Measurements from ENCODE around the gene STH. TPM values are rescaled to one million over a fixed set of nuclear protein-coding genes. Genes with fewer than 3 reads are reported as not detected.

The STH gene
- total RNA-seq, 4 donors from 2014 or later: not detected

DNA sequence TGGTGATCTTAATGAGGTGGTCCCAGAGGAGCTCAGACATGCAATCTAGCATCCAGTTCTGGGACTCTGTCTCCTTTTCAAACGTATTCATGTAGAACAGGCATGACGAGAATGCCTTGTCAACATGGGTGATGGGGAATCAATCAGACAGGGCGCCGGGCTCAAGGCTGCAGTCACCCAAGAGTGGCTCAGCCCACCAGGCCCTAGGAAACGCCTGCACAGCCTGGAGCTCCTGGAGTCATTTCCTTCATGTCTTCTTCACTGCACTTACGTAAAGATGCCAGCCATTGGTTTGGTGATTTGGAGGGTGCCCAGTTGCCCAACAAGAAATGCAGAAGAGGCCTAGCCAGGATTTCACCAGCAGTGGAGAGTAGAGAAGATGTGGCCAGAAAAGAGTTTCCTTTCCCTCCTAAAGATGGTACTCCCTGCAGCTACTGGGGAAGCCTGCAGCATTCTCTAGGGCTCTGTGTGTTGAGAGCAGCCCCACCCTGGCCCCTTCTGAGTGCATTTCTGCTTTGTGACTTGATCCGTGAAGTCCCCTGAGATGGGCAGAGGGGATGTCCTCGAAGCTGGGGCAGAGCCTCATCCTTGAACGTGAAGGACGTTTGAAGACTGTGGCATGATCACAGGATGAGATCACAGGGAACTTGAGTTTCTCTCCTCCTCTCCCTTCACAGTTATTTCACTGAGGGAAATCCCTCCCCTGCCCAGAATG lies 24.0 kb upstream of the STH start:
- intact Hi-C loops (cut with DNase I): no loop called here

DNA sequence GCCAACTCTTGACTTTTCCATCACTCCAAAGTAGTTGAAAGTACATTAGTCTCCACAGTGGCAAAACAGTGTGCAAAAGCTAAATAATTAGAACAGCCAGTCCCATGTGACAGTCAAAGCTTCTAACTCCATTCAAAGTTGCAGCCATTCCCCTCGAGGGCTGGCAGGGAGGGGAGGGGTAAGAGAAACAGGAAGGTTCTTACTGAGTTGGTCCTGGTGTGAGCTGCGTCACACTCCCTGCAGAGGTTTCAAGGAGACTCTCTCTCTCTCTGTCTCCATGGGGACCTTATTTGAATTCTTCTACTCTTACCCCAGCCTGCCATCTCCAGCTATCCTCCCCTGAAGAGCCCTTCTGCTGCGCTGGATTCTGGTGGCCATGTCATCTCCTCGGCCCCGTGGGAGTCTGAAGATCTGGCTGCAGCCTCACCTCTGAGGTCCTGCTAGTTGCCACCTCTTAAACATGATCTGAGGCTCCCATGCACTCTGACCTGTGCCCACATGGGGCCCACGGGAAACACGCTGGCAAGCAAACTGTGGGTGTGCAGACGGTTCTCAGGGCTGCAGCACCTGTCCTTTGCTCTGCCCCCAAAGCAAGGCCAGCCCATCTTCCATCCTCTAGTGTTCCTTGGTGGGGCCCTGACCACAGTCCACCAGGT lies 23.3 kb upstream of the STH start:
- Histone ChIP-seq H3K9me3 (no peaks in the 10 kb centered on the region), H3K27me3 (no peaks in the 10 kb centered on the region), H3K27ac (no peak overlapping the region), H3K36me3 (no peaks in the 10 kb centered on the region), H3K4me1 (peaks cover 16 to 54% (median 18%) of the 10 kb centered on the region in 3 donors), H3K4me3 (no peak overlapping the region)
- DNase-seq: no peak
- TF ChIP-seq, protein P1, sequence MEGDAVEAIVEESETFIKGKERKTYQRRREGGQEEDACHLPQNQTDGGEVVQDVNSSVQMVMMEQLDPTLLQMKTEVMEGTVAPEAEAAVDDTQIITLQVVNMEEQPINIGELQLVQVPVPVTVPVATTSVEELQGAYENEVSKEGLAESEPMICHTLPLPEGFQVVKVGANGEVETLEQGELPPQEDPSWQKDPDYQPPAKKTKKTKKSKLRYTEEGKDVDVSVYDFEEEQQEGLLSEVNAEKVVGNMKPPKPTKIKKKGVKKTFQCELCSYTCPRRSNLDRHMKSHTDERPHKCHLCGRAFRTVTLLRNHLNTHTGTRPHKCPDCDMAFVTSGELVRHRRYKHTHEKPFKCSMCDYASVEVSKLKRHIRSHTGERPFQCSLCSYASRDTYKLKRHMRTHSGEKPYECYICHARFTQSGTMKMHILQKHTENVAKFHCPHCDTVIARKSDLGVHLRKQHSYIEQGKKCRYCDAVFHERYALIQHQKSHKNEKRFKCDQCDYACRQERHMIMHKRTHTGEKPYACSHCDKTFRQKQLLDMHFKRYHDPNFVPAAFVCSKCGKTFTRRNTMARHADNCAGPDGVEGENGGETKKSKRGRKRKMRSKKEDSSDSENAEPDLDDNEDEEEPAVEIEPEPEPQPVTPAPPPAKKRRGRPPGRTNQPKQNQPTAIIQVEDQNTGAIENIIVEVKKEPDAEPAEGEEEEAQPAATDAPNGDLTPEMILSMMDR (IDR thresholded peaks at IDR 0.05): no peak
- no peak for TF ChIP-seq POLR2A (IDR thresholded peaks at IDR 0.05)
- 74 to 76% methylated on average over 5 of the region's 8 CpGs for WGBS, 2 donors
- intact Hi-C loops (cut with DNase I): no loop called here

More for the DNA sequence above, 24.0 kb upstream of the STH start:
- H3K36me3 ChIP-seq: no peaks in the 10 kb centered on the region
- peaks cover 16 to 57% (median 18%) of the 10 kb centered on the region in 3 donors for H3K4me1 ChIP-seq
- no peak overlapping the region for H3K27ac ChIP-seq
- H3K4me3 ChIP-seq: no peak overlapping the region
- 81 to 87% methylated on average over 3 to 6 of the region's 10 CpGs for WGBS, 2 donors
- TF ChIP-seq, protein P1 (IDR thresholded peaks at IDR 0.05): no peak
- no peak for TF ChIP-seq POLR2A (IDR thresholded peaks at IDR 0.05)
- H3K27me3 ChIP-seq: no peaks in the 10 kb centered on the region
- no peaks in the 10 kb centered on the region for H3K9me3 ChIP-seq
- DNase-seq: no peak

DNA sequence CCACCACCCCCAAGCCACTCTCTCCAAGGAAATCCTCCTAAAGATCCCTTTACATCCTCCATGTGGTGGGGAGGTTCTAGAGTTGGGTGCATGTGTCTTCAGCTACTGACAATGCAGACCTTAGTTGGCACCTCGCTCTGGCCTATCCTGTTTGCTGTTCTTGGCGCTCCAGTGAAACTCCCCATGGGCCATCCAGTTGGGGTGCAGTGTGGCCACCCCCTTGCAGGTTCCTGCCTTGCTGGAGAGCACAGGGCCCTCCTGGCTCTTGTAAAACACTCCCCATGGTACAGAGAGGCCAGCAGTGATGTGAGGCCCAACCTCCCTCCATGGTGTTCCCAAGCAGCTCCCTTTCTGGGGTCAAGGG lies 22.7 kb upstream of the STH start:
- DNase-seq: no peak
- WGBS, 2 donors: 88 to 100% methylated on average over 1 to 2 of the region's 2 CpGs
- intact Hi-C loops (cut with DNase I): no loop called here
- no peak overlapping the region for H3K4me3 ChIP-seq
- H3K36me3 ChIP-seq: no peaks in the 10 kb centered on the region
- H3K27me3 ChIP-seq: no peaks in the 10 kb centered on the region
- H3K4me1 ChIP-seq: peaks cover 16 to 48% (median 18%) of the 10 kb centered on the region in 3 donors
- no peaks in the 10 kb centered on the region for H3K9me3 ChIP-seq
- no peak for TF ChIP-seq POLR2A (IDR thresholded peaks at IDR 0.05)
- TF ChIP-seq, protein P1 (IDR thresholded peaks at IDR 0.05): no peak
- no peak overlapping the region for H3K27ac ChIP-seq

DNA sequence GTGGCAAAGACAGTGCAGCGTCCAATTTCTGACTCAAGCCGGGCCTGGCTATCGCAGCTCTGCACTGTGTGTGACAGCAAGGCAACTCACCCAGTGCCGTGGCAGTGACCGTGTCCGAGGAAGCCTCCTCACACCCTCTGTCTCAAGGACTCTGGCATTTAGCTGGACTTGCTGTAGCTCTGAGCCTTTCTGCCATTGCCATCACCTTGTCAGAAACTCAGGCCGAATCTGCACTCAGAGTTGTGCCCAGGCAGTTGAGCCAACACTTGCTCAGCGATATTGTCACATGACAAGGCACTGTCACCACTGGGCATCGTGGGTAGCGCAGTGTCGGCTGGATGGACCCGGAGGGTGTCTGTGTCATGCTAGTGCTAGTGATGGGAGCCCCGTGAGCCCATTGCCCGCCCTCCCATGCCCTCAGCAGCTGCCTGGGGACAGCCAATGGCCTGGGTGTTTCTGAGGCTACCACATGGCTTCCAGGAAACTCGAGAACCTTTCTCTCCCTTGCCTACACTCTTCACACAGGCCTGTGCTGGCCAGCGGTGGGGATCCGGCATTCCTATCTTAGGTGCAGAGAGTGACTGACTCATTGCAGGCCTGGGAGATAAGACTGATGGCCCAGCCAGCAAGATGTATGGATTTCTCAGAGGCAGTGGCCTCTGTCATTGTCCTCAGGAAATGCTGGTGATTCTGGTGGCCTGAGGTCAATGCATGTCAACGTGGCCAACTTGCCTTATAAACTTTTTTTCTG lies 22.1 kb upstream of the STH start:
- Histone ChIP-seq H3K27me3 (no peaks in the 10 kb centered on the region), H3K36me3 (no peaks in the 10 kb centered on the region), H3K4me1 (peaks cover 16 to 42% (median 18%) of the 10 kb centered on the region in 3 donors), H3K9me3 (no peaks in the 10 kb centered on the region), H3K4me3 (no peak overlapping the region), H3K27ac (no peak overlapping the region)
- TF ChIP-seq POLR2A (IDR thresholded peaks at IDR 0.05): no peak
- TF ChIP-seq, protein P1 (IDR thresholded peaks at IDR 0.05): no peak
- no peak for DNase-seq
- intact Hi-C loops (cut with DNase I): no loop called here
- WGBS, 2 donors: 50 to 86% methylated on average over 1 to 4 of the region's 18 CpGs

DNA sequence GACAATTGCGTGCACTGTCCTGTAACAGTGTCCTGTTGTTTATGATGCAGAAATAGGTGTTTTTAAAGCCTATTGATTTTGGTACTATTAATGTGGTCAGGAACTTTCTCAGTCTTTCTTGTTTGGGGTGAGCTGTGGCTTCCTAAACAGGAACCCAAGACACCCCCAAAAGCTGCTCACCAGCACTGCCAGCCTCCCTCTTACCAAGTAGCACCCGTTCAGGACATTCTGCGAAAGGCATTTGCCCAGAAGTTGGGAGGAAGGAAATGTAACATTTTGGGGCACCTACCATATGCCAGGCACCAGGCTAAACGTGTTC lies 21.6 kb upstream of the STH start:
- WGBS, 2 donors: 72 to 77% methylated on average over 4 of the region's 4 CpGs
- Histone ChIP-seq H3K4me3 (no peak overlapping the region), H3K27ac (no peak overlapping the region), H3K36me3 (no peaks in the 10 kb centered on the region), H3K9me3 (no peaks in the 10 kb centered on the region), H3K4me1 (peaks cover 16 to 37% (median 18%) of the 10 kb centered on the region in 3 donors), H3K27me3 (no peaks in the 10 kb centered on the region)
- DNase-seq: no peak
- no peak for TF ChIP-seq POLR2A (IDR thresholded peaks at IDR 0.05)
- TF ChIP-seq, protein P1 (IDR thresholded peaks at IDR 0.05): no peak
- intact Hi-C loops (cut with DNase I): no loop called here
